Activated CD8-positive, alpha-beta memory T cell treated with anti-CD3 and anti-CD28 coated beads, Interleukin-2, amount 50 U/mL, for 48 hours (primary cell): ENCODE measurements around the gene TMEM223.
A peak's percentile ranks its signal among the peaks of the same experiment; 100 is the strongest.
"Not testable (repeated sequence)": the region's sequence is repeated elsewhere in the genome, so short reads cannot be mapped to it uniquely, and the experiment has no call there.

Experiments used
- DNase-seq: peaks from one replicate; pipeline ENCODE4 v3.0.0-alpha.2; 2020

Gene TMEM223

GRCh38 chr11:62791501-62792201 is at the start of gene TMEM223:
Gene TMEM223 (minus strand): TSS chr11:62792006. CDS start chr11:62791994, 12 bp downstream.
- DNase-seq, result peak; percentile 93

GRCh38 chr11:62840721-62841360 is 49.0 kb upstream of the TMEM223 start:
- peak; percentile 91 for DNase-seq

- DNase-seq, result peak; percentile 94
Observed at GRCh38 chr11:62839050-62839945, 47.5 kb upstream of the TMEM223 start, which contains the start of gene WDR74. Gene WDR74 (minus strand): TSS chr11:62839590. CDS start chr11:62839570, 20 bp downstream.

GRCh38 chr11:62835336-62835735 is 43.5 kb upstream of the TMEM223 start:
- DNase-seq, result no peak

- no peak for DNase-seq
Observed at GRCh38 chr11:62832336-62833234, 40.8 kb upstream of the TMEM223 start, which contains the start of gene TEX54. Gene TEX54 (minus strand): TSS chr11:62832841.

- DNase-seq, result peak; percentile 99
Observed at GRCh38 chr11:62831520-62832335, 39.9 kb upstream of the TMEM223 start, which contains the start of gene STX5. Gene STX5 (minus strand): TSS chr11:62832051. CDS start chr11:62831243, 808 bp downstream.

- no peak for DNase-seq
Observed at GRCh38 chr11:62830904-62831519, 39.2 kb upstream of the TMEM223 start.

GRCh38 chr11:62828130-62828529 is 36.3 kb upstream of the TMEM223 start:
- not testable (repeated sequence) for DNase-seq

GRCh38 chr11:62823677-62824076 is 31.9 kb upstream of the TMEM223 start:
- DNase-seq, result no peak

GRCh38 chr11:62817129-62817528 is 25.3 kb upstream of the TMEM223 start:
- no peak for DNase-seq

- no peak for DNase-seq
Observed at GRCh38 chr11:62816557-62816956, 24.8 kb upstream of the TMEM223 start.

GRCh38 chr11:62811659-62812058 is 19.9 kb upstream of the TMEM223 start:
- no peak for DNase-seq

- no peak for DNase-seq
Observed at GRCh38 chr11:62810748-62811147, 18.9 kb upstream of the TMEM223 start.

- no peak for DNase-seq
Observed at GRCh38 chr11:62806611-62807121, 14.9 kb upstream of the TMEM223 start.

GRCh38 chr11:62805961-62806441 is 14.2 kb upstream of the TMEM223 start:
- peak; percentile 66 for DNase-seq

GRCh38 chr11:62805076-62805892 is 13.5 kb upstream of the TMEM223 start, which contains the start of gene NXF1:
Gene NXF1 (minus strand): TSS chr11:62805440. CDS start chr11:62805356, 84 bp downstream.
- peak; percentile 100 for DNase-seq

GRCh38 chr11:62804310-62805075 is 12.7 kb upstream of the TMEM223 start:
- no peak for DNase-seq

GRCh38 chr11:62801071-62801470 is 9.3 kb upstream of the TMEM223 start:
- DNase-seq, result no peak
